Astrocyte (in vitro differentiated cells and primary cell): ENCODE data around the gene CACNA1E. TPM values are rescaled to one million over a fixed set of nuclear protein-coding genes. Genes with fewer than 3 reads are reported as not detected.

Source experiments
- DNase-seq: peaks from one replicate; pipeline ENCODE4 v3.0.0-alpha.2; 2010; ENCODE audit warnings: low read depth
- FAIRE-seq: peaks from 2 replicates; lab custom pipeline; 2011; peaks lifted over from hg19 to GRCh38; lab: Jason Lieb, UNC
- H2AFZ ChIP-seq: 2 replicates; pipeline ENCODE4 v1.6.0; 2012; ENCODE audit warnings: low read depth, low read length, inconsistent platforms
- H3K27ac ChIP-seq: 2 replicates; pipeline ENCODE4 v1.5.1; 2011; ENCODE audit warnings: low read depth, low read length, inconsistent platforms
- H3K27me3 ChIP-seq: 2 replicates; pipeline ENCODE4 v1.6.0; 2011; ENCODE audit warnings: low read length, inconsistent platforms; ENCODE audit not compliant: insufficient read depth
- H3K36me3 ChIP-seq: 2 replicates; pipeline ENCODE4 v1.5.1; 2011; ENCODE audit warnings: low read length, inconsistent platforms; ENCODE audit not compliant: insufficient read depth
- H3K4me1 ChIP-seq: 2 replicates; pipeline ENCODE4 v1.5.1; 2011; ENCODE audit warnings: low read length, inconsistent platforms; ENCODE audit not compliant: insufficient read depth
- H3K4me2 ChIP-seq: 2 replicates; pipeline ENCODE4 v1.6.0; 2012; ENCODE audit warnings: low read length, inconsistent platforms
- H3K4me3 ChIP-seq: 2 replicates; pipeline ENCODE4 v1.5.1; 2011; ENCODE audit warnings: low read depth, mild to moderate bottlenecking, low read length, inconsistent platforms; ENCODE audit not compliant: insufficient read depth
- H3K79me2 ChIP-seq: 2 replicates; pipeline ENCODE4 v1.6.0; 2012; ENCODE audit warnings: mild to moderate bottlenecking, low read length, inconsistent platforms; ENCODE audit not compliant: insufficient read depth
- H3K9ac ChIP-seq: 2 replicates; pipeline ENCODE4 v1.6.0; 2012; ENCODE audit warnings: mild to moderate bottlenecking, low read length, inconsistent platforms
- H3K9me3 ChIP-seq: 2 replicates; pipeline ENCODE4 v1.5.1; 2012; ENCODE audit warnings: low read depth, mild to moderate bottlenecking, low read length, inconsistent platforms; ENCODE audit not compliant: insufficient read depth
- H4K20me1 ChIP-seq: 2 replicates; pipeline ENCODE4 v1.6.0; 2012; ENCODE audit warnings: low read length, inconsistent platforms; ENCODE audit not compliant: insufficient read depth
- H3K27ac Mint-ChIP-seq: one replicate; pipeline ENCODE4 v1.8.0; 2021; ENCODE audit warnings: mild to moderate bottlenecking, mixed read lengths; ENCODE audit not compliant: unreplicated experiment
- H3K27me3 Mint-ChIP-seq: one replicate; pipeline ENCODE4 v1.8.0; 2021; ENCODE audit warnings: low read depth, mixed read lengths; ENCODE audit not compliant: unreplicated experiment
- H3K36me3 Mint-ChIP-seq: one replicate; pipeline ENCODE4 v1.8.0; 2021; ENCODE audit warnings: low read depth, mixed read lengths; ENCODE audit not compliant: unreplicated experiment
- H3K4me1 Mint-ChIP-seq: one replicate; pipeline ENCODE4 v1.8.0; 2021; ENCODE audit warnings: low read depth, mixed read lengths; ENCODE audit not compliant: unreplicated experiment
- H3K4me3 Mint-ChIP-seq: one replicate; pipeline ENCODE4 v1.8.0; 2021; ENCODE audit warnings: mild to moderate bottlenecking, moderate library complexity, mixed read lengths; ENCODE audit not compliant: unreplicated experiment
- H3K9me3 Mint-ChIP-seq: one replicate; pipeline ENCODE4 v1.8.0; 2021; ENCODE audit warnings: mild to moderate bottlenecking, mixed read lengths; ENCODE audit not compliant: unreplicated experiment
- EZH2 ChIP-seq: IDR thresholded peaks from 2 replicates; pipeline ENCODE4 v1.6.1; 2012; ENCODE audit warnings: mild to moderate bottlenecking, low read length, inconsistent platforms; ENCODE audit not compliant: insufficient read depth
- total RNA-seq: library from RNA; stranded (reverse); gene quantifications from 2 replicates; pipeline ENCODE4 v1.2.1, GENCODE V29; 2021
- TF ChIP-seq, protein P1 (sequence below): IDR thresholded peaks from 2 replicates; pipeline ENCODE4 v1.5.1; 2011; ENCODE audit warnings: low read depth, mild to moderate bottlenecking, inconsistent platforms, low read length, moderate library complexity; ENCODE audit not compliant: insufficient read depth

The CACNA1E gene
- total RNA-seq, 1 donor from 2014 or later, result 0.07 TPM

DNA sequence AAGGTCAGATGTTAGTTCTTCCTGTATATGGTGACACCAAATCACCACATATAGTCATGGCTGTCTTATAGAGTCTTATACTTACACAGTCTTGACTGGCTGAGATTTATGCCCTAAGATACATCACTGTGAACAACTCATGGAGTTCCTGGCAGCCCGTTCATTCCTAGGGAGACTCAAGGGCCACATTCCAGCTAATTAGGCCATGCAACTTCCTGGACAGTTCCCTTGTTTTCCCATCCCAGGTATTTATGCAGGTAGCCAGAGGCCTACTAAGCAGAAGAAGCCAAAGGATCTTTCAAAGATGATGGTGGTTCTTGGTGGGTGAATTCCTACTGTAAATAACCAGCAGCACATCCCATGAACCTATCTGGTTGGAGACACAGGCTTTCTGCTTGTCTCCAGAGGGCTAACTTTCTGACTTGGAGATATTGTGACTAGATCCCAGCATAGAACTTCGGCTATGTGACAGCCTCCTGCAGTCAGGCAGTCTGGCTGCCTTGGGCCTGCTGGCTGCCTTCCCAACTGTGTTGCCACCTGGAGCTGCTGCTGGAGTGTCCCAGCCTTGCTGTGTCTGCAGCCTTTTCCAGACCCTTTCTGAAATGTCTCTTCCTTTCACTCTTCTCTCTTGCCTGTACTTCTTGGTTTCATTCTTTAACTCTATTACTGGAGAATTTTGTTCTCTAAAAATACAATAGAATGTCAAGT, 283.8 kb downstream of the CACNA1E start:
- FAIRE-seq (no peak), DNase-seq (no peak)
- Histone ChIP-seq H3K4me2 (no peak overlapping the region), H3K4me1 (no peaks in the 10 kb centered on the region), H4K20me1 (no peaks in the 10 kb centered on the region), H3K9me3 (no peaks in the 10 kb centered on the region), H3K79me2 (no peaks in the 10 kb centered on the region), H3K27me3 (no peaks in the 10 kb centered on the region), H3K4me3 (no peak overlapping the region), H3K9ac (no peak overlapping the region), H3K27ac (no peak overlapping the region), H3K36me3 (no peaks in the 10 kb centered on the region), H2AFZ (no peak overlapping the region)
- no peaks in the 10 kb centered on the region for H3K36me3 Mint-ChIP-seq
- no peak for TF ChIP-seq EZH2
- TF ChIP-seq, protein P1, sequence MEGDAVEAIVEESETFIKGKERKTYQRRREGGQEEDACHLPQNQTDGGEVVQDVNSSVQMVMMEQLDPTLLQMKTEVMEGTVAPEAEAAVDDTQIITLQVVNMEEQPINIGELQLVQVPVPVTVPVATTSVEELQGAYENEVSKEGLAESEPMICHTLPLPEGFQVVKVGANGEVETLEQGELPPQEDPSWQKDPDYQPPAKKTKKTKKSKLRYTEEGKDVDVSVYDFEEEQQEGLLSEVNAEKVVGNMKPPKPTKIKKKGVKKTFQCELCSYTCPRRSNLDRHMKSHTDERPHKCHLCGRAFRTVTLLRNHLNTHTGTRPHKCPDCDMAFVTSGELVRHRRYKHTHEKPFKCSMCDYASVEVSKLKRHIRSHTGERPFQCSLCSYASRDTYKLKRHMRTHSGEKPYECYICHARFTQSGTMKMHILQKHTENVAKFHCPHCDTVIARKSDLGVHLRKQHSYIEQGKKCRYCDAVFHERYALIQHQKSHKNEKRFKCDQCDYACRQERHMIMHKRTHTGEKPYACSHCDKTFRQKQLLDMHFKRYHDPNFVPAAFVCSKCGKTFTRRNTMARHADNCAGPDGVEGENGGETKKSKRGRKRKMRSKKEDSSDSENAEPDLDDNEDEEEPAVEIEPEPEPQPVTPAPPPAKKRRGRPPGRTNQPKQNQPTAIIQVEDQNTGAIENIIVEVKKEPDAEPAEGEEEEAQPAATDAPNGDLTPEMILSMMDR, result no peak
- peaks cover 5% of the 10 kb centered on the region for H3K27me3 Mint-ChIP-seq
- H3K4me3 Mint-ChIP-seq, result no peak overlapping the region
- H3K27ac Mint-ChIP-seq, result no peak overlapping the region
- H3K9me3 Mint-ChIP-seq, result no peaks in the 10 kb centered on the region
- peaks cover 19% of the 10 kb centered on the region for H3K4me1 Mint-ChIP-seq

DNA sequence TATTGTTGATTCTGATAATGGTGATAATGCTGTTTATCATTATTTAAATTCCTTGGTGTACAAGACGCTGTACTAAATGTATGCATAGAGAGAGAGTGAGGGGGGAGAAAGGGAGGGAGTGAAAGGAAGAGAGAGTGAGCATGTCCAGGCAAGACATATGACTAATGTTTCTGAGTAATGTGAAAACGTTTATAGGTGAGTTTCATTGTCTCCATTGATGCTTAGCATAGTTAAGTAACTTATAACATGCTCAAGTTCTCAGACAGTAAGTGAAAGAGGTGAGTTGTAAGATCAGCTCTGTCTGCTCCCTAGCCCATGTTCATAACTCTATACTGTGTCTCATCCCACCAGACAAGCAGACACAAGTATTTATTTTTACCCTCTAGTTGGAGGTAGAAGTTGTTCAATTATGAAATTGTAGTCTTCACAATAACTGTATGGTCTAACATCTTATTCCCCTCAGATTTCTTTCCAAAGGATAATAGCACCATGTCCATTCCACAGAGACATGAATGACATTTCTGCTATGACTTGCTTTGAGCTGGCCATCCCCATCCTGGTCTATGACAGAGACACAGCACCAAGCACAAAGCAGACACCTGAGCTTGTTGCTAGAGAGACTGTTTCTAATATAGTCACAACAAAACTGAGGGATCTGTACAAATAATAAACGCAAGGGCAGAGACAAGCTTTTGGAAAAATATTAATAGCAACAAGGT, 285.1 kb downstream of the CACNA1E start:
- no peaks in the 10 kb centered on the region for H3K9me3 ChIP-seq
- H3K4me2 ChIP-seq, result no peak overlapping the region
- H3K36me3 ChIP-seq, result no peaks in the 10 kb centered on the region
- DNase-seq, result no peak
- peaks cover 21% of the 10 kb centered on the region for H3K4me1 Mint-ChIP-seq
- no peak for TF ChIP-seq EZH2
- TF ChIP-seq, protein P1, result no peak
- H3K36me3 Mint-ChIP-seq, result no peaks in the 10 kb centered on the region
- H4K20me1 ChIP-seq, result no peaks in the 10 kb centered on the region
- H3K27me3 ChIP-seq, result no peaks in the 10 kb centered on the region
- H3K4me3 ChIP-seq, result no peak overlapping the region
- peak overlapping the region; percentile 2 for H2AFZ ChIP-seq
- H3K27me3 Mint-ChIP-seq, result peaks cover 3% of the 10 kb centered on the region
- no peak overlapping the region for H3K4me3 Mint-ChIP-seq
- no peak overlapping the region for H3K27ac ChIP-seq
- no peak for FAIRE-seq
- no peaks in the 10 kb centered on the region for H3K4me1 ChIP-seq
- no peaks in the 10 kb centered on the region for H3K79me2 ChIP-seq
- H3K27ac Mint-ChIP-seq, result peak overlapping the region; percentile 38
- H3K9ac ChIP-seq, result no peak overlapping the region
- no peaks in the 10 kb centered on the region for H3K9me3 Mint-ChIP-seq

DNA sequence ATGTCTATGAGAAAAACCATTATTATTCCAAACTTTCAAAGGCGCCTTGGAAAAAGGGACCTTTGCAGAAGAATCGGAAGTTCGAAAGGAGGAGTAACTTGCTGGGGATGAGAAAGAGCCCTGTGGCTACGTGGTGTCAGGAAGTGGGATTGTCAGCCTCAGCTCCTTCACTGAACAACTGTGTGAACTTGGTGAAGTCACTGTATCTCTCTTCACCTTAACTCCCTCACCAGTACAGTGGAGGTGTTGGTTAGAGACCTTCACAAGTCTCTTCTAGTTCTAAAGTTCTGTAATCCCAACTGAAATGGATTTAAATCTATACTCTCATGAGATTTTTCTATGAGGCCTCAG, 285.6 kb downstream of the CACNA1E start:
- H3K4me3 ChIP-seq, result no peak overlapping the region
- Mint-ChIP-seq H3K36me3 (no peaks in the 10 kb centered on the region), H3K4me1 (peaks cover 21% of the 10 kb centered on the region), H3K27me3 (peaks cover 3% of the 10 kb centered on the region), H3K4me3 (no peak overlapping the region), H3K27ac (peak overlapping the region; percentile 14), H3K9me3 (no peaks in the 10 kb centered on the region)
- H3K9me3 ChIP-seq, result no peaks in the 10 kb centered on the region
- no peaks in the 10 kb centered on the region for H3K27me3 ChIP-seq
- H2AFZ ChIP-seq, result no peak overlapping the region
- no peak overlapping the region for H3K4me2 ChIP-seq
- H3K9ac ChIP-seq, result no peak overlapping the region
- TF ChIP-seq EZH2, result no peak
- TF ChIP-seq, protein P1, result no peak
- H3K79me2 ChIP-seq, result no peaks in the 10 kb centered on the region
- H3K27ac ChIP-seq, result no peak overlapping the region
- FAIRE-seq, result no peak
- DNase-seq, result no peak
- no peaks in the 10 kb centered on the region for H3K36me3 ChIP-seq
- no peaks in the 10 kb centered on the region for H3K4me1 ChIP-seq
- H4K20me1 ChIP-seq, result no peaks in the 10 kb centered on the region
